IMR-90 (cell line): Measurements from ENCODE around the gene KCNK10. TPM values are rescaled to one million over a fixed set of nuclear protein-coding genes. Genes with fewer than 3 reads are reported as not detected.

Source experiments
- ATAC-seq: fragments of 200-7000 bp; cut with Tn5 transposase; 2 replicates; pipeline ENCODE4 v1.9.1; 2020; ENCODE audit warnings: low read depth, mild to moderate bottlenecking, moderate library complexity
- BruUV-seq: library from RNA; stranded (reverse); fragments of 400-500 nt; replicated peaks from 2 replicates; lab custom pipeline; 2021; lab: Mats Ljungman, UMichigan
- CTCF ChIA-PET: fragments of 300-600 bp; formaldehyde crosslinking; extraction: SDS; loops from one replicate; lab custom pipeline; 2021; ENCODE audit warnings: antibody characterized with exemption; lab: Yijun Ruan, JAX
- POLR2A ChIA-PET: fragments of 300-600 bp; sonication (Branson Sonifier 250); formaldehyde crosslinking; loops from one replicate; lab custom pipeline; 2022; ENCODE audit warnings: antibody characterized with exemption; ENCODE audit not compliant: unreplicated experiment; lab: Charles Lee
- DNase-seq: peaks from one replicate; pipeline ENCODE4 v3.0.0; 2013
- H2AFZ ChIP-seq: replicated peaks from 2 replicates; pipeline ENCODE3; 2013; ENCODE audit warnings: low read length, mild to moderate bottlenecking; ENCODE audit not compliant: poor library complexity
- H2AK5ac ChIP-seq: 2 replicates; pipeline ENCODE4 v1.6.1; 2013; ENCODE audit warnings: low read depth, low read length, inconsistent platforms
- H2AK9ac ChIP-seq: replicated peaks from 2 replicates; pipeline ENCODE3; 2013; ENCODE audit warnings: mild to moderate bottlenecking, low read depth, low read length, moderate library complexity; ENCODE audit not compliant: poor library complexity
- H2BK120ac ChIP-seq: 2 replicates; pipeline ENCODE4 v1.6.1; 2013; ENCODE audit warnings: low read depth, low read length, inconsistent platforms
- H2BK15ac ChIP-seq: 3 replicates; pipeline ENCODE4 v1.6.1; 2013; ENCODE audit warnings: low read depth, low read length, inconsistent platforms
- H2BK20ac ChIP-seq: 2 replicates; pipeline ENCODE4 v1.6.1; 2013; ENCODE audit warnings: low read depth, mild to moderate bottlenecking, inconsistent platforms, low read length, moderate library complexity
- H2BK5ac ChIP-seq: 2 replicates; pipeline ENCODE4 v1.6.1; 2013; ENCODE audit warnings: mild to moderate bottlenecking, low read depth, low read length, inconsistent platforms; ENCODE audit not compliant: poor library complexity, severe bottlenecking
- H3K14ac ChIP-seq: replicated peaks from 2 replicates; pipeline ENCODE4 v1.6.1; 2013; ENCODE audit warnings: low read depth, low read length, inconsistent platforms
- H3K18ac ChIP-seq: 2 replicates; pipeline ENCODE4 v1.6.1; 2013; ENCODE audit warnings: low read depth, low read length, control low read depth
- H3K23ac ChIP-seq: 2 replicates; pipeline ENCODE4 v1.6.1; 2013; ENCODE audit warnings: low read depth, low read length, inconsistent platforms
- H3K27ac ChIP-seq: 2 replicates; pipeline ENCODE4 v1.5.1; 2013; ENCODE audit warnings: mild to moderate bottlenecking, control low read depth, low read length; ENCODE audit not compliant: insufficient read depth
- H3K27me3 ChIP-seq: 2 replicates; pipeline ENCODE4 v1.6.1; 2013; ENCODE audit warnings: low read length; ENCODE audit not compliant: control insufficient read depth, insufficient read depth
- H3K36me3 ChIP-seq: 2 replicates; pipeline ENCODE4 v1.6.1; 2013; ENCODE audit warnings: low read length, mixed read lengths; ENCODE audit not compliant: control insufficient read depth, insufficient read depth
- H3K4ac ChIP-seq: 2 replicates; pipeline ENCODE4 v1.6.1; 2013; ENCODE audit warnings: low read depth, low read length, inconsistent platforms
- H3K4me1 ChIP-seq: 2 replicates; pipeline ENCODE4 v1.6.1; 2013; ENCODE audit warnings: low read length, mixed read lengths; ENCODE audit not compliant: control insufficient read depth, insufficient read depth
- H3K4me2 ChIP-seq: 2 replicates; pipeline ENCODE4 v1.6.1; 2013; ENCODE audit warnings: low read depth, mild to moderate bottlenecking, control low read depth, low read length, moderate library complexity
- H3K4me3 ChIP-seq: 2 replicates; pipeline ENCODE4 v1.5.1; 2013; ENCODE audit warnings: low read depth, mild to moderate bottlenecking, control low read depth, low read length, moderate library complexity; ENCODE audit not compliant: insufficient read depth
- H3K56ac ChIP-seq: 2 replicates; pipeline ENCODE4 v1.6.1; 2013; ENCODE audit warnings: low read length, inconsistent platforms; ENCODE audit not compliant: insufficient read depth; ENCODE audit errors: extremely low read depth
- H3K79me1 ChIP-seq, 2 experiments: 2 replicates each; pipeline ENCODE4 v1.6.1; 2013; ENCODE audit warnings: low read length in 2 of 2, inconsistent platforms in 1 of 2, low read depth in 1 of 2
- H3K9ac ChIP-seq: 2 replicates; pipeline ENCODE4 v1.6.1; 2013; ENCODE audit warnings: low read depth, low read length, control low read depth
- H3K9me1 ChIP-seq: 2 replicates; pipeline ENCODE4 v1.6.1; 2013; ENCODE audit warnings: low read length, inconsistent platforms; ENCODE audit not compliant: insufficient read depth
- H3K9me3 ChIP-seq: 2 replicates; pipeline ENCODE4 v1.6.1; 2013; ENCODE audit warnings: low read length; ENCODE audit not compliant: control insufficient read depth, insufficient read depth
- H4K20me1 ChIP-seq: 2 replicates; pipeline ENCODE4 v1.6.1; 2013; ENCODE audit warnings: low read length, inconsistent platforms; ENCODE audit not compliant: insufficient read depth
- H4K5ac ChIP-seq: 2 replicates; pipeline ENCODE4 v1.6.1; 2013; ENCODE audit warnings: mild to moderate bottlenecking, low read depth, low read length, control low read depth
- H4K8ac ChIP-seq, 2 experiments: 2 replicates each; pipeline ENCODE4 v1.6.1; 2013; ENCODE audit warnings: low read depth in 2 of 2, low read length in 2 of 2, control low read depth in 1 of 2, inconsistent platforms in 1 of 2
- H4K91ac ChIP-seq: 2 replicates; pipeline ENCODE4 v1.6.1; 2013; ENCODE audit warnings: low read depth, low read length, inconsistent platforms; ENCODE audit not compliant: insufficient read depth
- CHD1 ChIP-seq: IDR thresholded peaks from 2 replicates; pipeline ENCODE4 v1.6.1; 2012; ENCODE audit warnings: low read depth, low read length, improper control_type of control experiment
- FOS ChIP-seq: fragments of 150-350 bp; IDR thresholded peaks from 2 replicates; pipeline ENCODE4 v1.6.1; 2016; ENCODE audit warnings: low read depth, low read length
- MAFK ChIP-seq: IDR thresholded peaks from 2 replicates; pipeline ENCODE4 v1.6.1; 2012; ENCODE audit warnings: low read depth, low read length, improper control_type of control experiment
- MXI1 ChIP-seq: IDR thresholded peaks from 2 replicates; pipeline ENCODE4 v1.6.1; 2012; ENCODE audit warnings: low read depth, mild to moderate bottlenecking, low read length, moderate library complexity, borderline replicate concordance
- NFE2L2 ChIP-seq: fragments of 150-350 bp; IDR thresholded peaks from 2 replicates; pipeline ENCODE4 v1.6.1; 2016; ENCODE audit warnings: low read depth, mild to moderate bottlenecking, low read length
- POLR2A ChIP-seq: IDR thresholded peaks from 2 replicates; pipeline ENCODE4 v1.6.1; 2012; ENCODE audit warnings: mild to moderate bottlenecking, low read depth, low read length
- RCOR1 ChIP-seq: IDR thresholded peaks from 2 replicates; pipeline ENCODE4 v1.6.1; 2012; ENCODE audit warnings: mild to moderate bottlenecking, low read length, improper control_type of control experiment; ENCODE audit not compliant: insufficient replicate concordance
- RFX5 ChIP-seq: IDR thresholded peaks from 2 replicates; pipeline ENCODE4 v1.8.0; 2012; ENCODE audit warnings: low read depth, mild to moderate bottlenecking, low read length, moderate library complexity
- SMC3 ChIP-seq: fragments of 150-350 bp; IDR thresholded peaks from 2 replicates; pipeline ENCODE4 v1.6.1; 2016; ENCODE audit warnings: low read depth, mild to moderate bottlenecking, antibody characterized with exemption, low read length, moderate library complexity
- WGBS, 2 experiments: methylation state at CpG; one replicate each; pipeline versions ENCODE4 v1.1.5 to v1.1.7; 2013; ENCODE audit warnings: missing lambda C conversion rate in 2 of 2; ENCODE audit not compliant: insufficient read length in 1 of 2; ENCODE audit errors: extremely low coverage in 2 of 2; 5-methylcytosine and 5-hydroxymethylcytosine counted together
- dilution Hi-C: fragments of 300-500 bp; cut with HindIII; formaldehyde crosslinking; loops from one replicate; pipeline ENCODE4 v1.14.3; 2018; ENCODE audit warnings: low sequenced_read_pairs; ENCODE audit not compliant: unreplicated experiment
- in situ Hi-C: fragments of 300-500 bp; cut with MboI; formaldehyde crosslinking; loops from 3 replicates; pipeline ENCODE4 v1.14.3; 2019; ENCODE audit warnings: low sequenced_read_pairs, inconsistent platforms, mixed read lengths
- intact Hi-C: fragments of 100-400 bp; cut with micrococcal nuclease; formaldehyde crosslinking; loops from 2 replicates; pipeline ENCODE4 v1.10.0; 2022
- polyA plus RNA-seq, 3 experiments: library from polyadenylated mRNA; depleted of rRNA; stranded (reverse); fragments of >200 nt; gene quantifications; 2 replicates each; pipeline ENCODE4 v1.2.3, GENCODE V29; 2012; ENCODE audit warnings: low replicate concordance in 1 of 3
- total RNA-seq: library from RNA; depleted of rRNA; stranded (reverse); fragments of >200 nt; gene quantifications from 2 replicates; pipeline ENCODE4 v1.2.3, GENCODE V29; 2012

KCNK10 gene
- total and polyA plus RNA-seq, 2 of the 4 experiments (the other 2 are of a cell fraction), result not detected

DNA sequence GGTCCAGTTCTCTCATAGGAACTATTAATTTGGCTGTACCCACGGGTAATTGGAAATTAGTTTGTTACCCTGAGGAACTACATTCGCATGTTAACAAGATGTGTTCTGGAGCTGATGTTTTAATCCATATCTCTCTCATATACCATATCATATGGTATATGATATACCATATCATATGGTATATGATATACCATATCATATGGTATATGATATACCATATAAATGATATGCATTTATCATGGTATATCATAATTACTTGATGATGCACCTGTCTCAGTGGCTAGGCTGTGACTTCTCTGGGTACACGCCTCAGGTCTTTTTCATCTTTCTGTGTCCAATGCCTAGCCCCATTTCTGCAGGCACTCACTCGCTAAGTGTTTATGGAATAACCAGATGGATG lies 13.0 kb downstream of the KCNK10 start:
- no peak overlapping the region for H4K8ac ChIP-seq
- no peak overlapping the region for H3K9ac ChIP-seq
- H3K56ac ChIP-seq, result no peak overlapping the region
- H2BK20ac ChIP-seq, result no peak overlapping the region
- TF ChIP-seq MAFK (no peak), SMC3 (no peak), NFE2L2 (no peak), CHD1 (no peak), FOS (no peak), POLR2A (no peak), RFX5 (no peak), RCOR1 (no peak), MXI1 (no peak)
- no peaks in the 10 kb centered on the region for H3K79me1 ChIP-seq
- no CpG with 5 or more reads among the region's 4 CpGs for WGBS, 2 experiments
- no peaks in the 10 kb centered on the region for H3K36me3 ChIP-seq
- no peaks in the 10 kb centered on the region for H3K4me1 ChIP-seq
- H3K9me3 ChIP-seq, result no peaks in the 10 kb centered on the region
- H3K9me1 ChIP-seq, result no peaks in the 10 kb centered on the region
- intact Hi-C loops (no loop called here), dilution Hi-C loops (no loop called here), in situ Hi-C loops (no loop called here)
- H4K20me1 ChIP-seq, result no peaks in the 10 kb centered on the region
- CTCF ChIA-PET, result no interaction called here
- no peak overlapping the region for H3K14ac ChIP-seq
- no peak for ATAC-seq
- no peak overlapping the region for H2BK120ac ChIP-seq
- H2AFZ ChIP-seq, result no peak overlapping the region
- H3K4me2 ChIP-seq, result no peak overlapping the region
- no peak overlapping the region for H4K5ac ChIP-seq
- H3K4ac ChIP-seq, result no peak overlapping the region
- no peak overlapping the region for H3K27ac ChIP-seq
- H3K23ac ChIP-seq, result no peak overlapping the region
- no peaks in the 10 kb centered on the region for H3K27me3 ChIP-seq
- no peak for DNase-seq
- no peak overlapping the region for H2AK5ac ChIP-seq
- no peak overlapping the region for H2AK9ac ChIP-seq
- H4K91ac ChIP-seq, result no peak overlapping the region
- no peak overlapping the region for H2BK5ac ChIP-seq
- H2BK15ac ChIP-seq, result no peak overlapping the region
- BruUV-seq, result no TSS peak
- H3K18ac ChIP-seq, result no peak overlapping the region
- H3K4me3 ChIP-seq, result no peak overlapping the region
- POLR2A ChIA-PET, result no interaction called here
